ENCODE results near the gene DNAH8. TPM values are rescaled to one million over a fixed set of nuclear protein-coding genes. Genes with fewer than 3 reads are reported as not detected.

Gene DNAH8
- total RNA-seq, 1 donor from 2014 or later = 1.1 TPM

- no peaks in the 10 kb centered on the region for H3K79me2 ChIP-seq (ENCODE audit: low read depth)
- no peaks in the 10 kb centered on the region for H3K36me3 Mint-ChIP-seq
- H3K27me3 ChIP-seq = no peaks in the 10 kb centered on the region
- no peaks in the 10 kb centered on the region for H3F3A ChIP-seq (ENCODE audit: low read depth)
- no peaks in the 10 kb centered on the region for H3K4me1 ChIP-seq
- peaks cover 3% of the 10 kb centered on the region for H3K27me3 Mint-ChIP-seq (ENCODE audit: insufficient read depth, low read depth)
- H3K4me2 ChIP-seq = no peak overlapping the region
- no peak overlapping the region for H2AFZ ChIP-seq (replicated peaks)
- H3K4me3 Mint-ChIP-seq = no peak overlapping the region
- TF ChIP-seq CTCF (IDR thresholded peaks at IDR 0.05) = no peak
- TF ChIP-seq EZH2phosphoT487 (IDR thresholded peaks at IDR 0.05) = no peak
- TF ChIP-seq EZH2 (IDR thresholded peaks at IDR 0.05) = no peak
- no peaks in the 10 kb centered on the region for H3K9me3 ChIP-seq (ENCODE audit: low read depth)
- H3K27ac Mint-ChIP-seq = no peak overlapping the region
- H3K36me3 ChIP-seq = no peaks in the 10 kb centered on the region
- H4K20me1 ChIP-seq (ENCODE audit: low read depth) = no peaks in the 10 kb centered on the region
- no peak overlapping the region for H3K9ac ChIP-seq
- no peak overlapping the region for H3K4me3 ChIP-seq
- DNase-seq (ENCODE audit: low spot score) = no peak
- H3K4me1 Mint-ChIP-seq = no peaks in the 10 kb centered on the region
- no peak overlapping the region for H3K27ac ChIP-seq
- H3K9me3 Mint-ChIP-seq = no peaks in the 10 kb centered on the region
Observed at GRCh38 chr6:38933426-38933825, 218.3 kb downstream of the DNAH8 start.

DNA sequence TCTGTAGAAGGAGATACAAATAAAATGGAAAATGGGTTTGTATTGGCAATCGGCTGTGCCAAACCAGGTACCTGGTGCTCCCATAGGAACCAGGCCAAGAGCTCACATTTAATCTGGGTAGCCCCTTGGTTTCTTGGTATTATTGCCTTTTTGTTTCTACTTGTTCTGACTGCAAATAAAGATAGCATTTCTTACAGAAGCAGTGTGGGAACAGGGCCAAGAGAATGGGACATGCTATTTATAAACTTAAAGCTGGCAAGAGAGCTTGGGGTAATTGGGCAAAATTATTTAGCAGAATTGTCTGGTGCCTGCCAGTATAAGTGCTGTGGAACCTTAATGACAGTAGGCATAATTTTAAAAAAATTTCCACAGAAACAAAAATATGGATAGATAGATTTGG, 219.9 kb downstream of the DNAH8 start:
- no peak overlapping the region for H3K27ac ChIP-seq
- no peaks in the 10 kb centered on the region for H3K4me1 ChIP-seq
- H4K20me1 ChIP-seq (ENCODE audit: low read depth) = no peaks in the 10 kb centered on the region
- H3K4me3 ChIP-seq = no peak overlapping the region
- no peaks in the 10 kb centered on the region for H3K9me3 ChIP-seq (ENCODE audit: low read depth)
- H3K4me1 Mint-ChIP-seq = no peaks in the 10 kb centered on the region
- no peaks in the 10 kb centered on the region for H3K36me3 Mint-ChIP-seq
- no peak for DNase-seq (ENCODE audit: low spot score)
- no peak overlapping the region for H3K9ac ChIP-seq
- no peaks in the 10 kb centered on the region for H3K79me2 ChIP-seq (ENCODE audit: low read depth)
- H3K4me3 Mint-ChIP-seq = no peak overlapping the region
- no peak overlapping the region for H2AFZ ChIP-seq (replicated peaks)
- H3K4me2 ChIP-seq = no peak overlapping the region
- H3F3A ChIP-seq (ENCODE audit: low read depth) = no peaks in the 10 kb centered on the region
- H3K27me3 Mint-ChIP-seq (ENCODE audit: insufficient read depth, low read depth) = no peaks in the 10 kb centered on the region
- H3K36me3 ChIP-seq = no peaks in the 10 kb centered on the region
- H3K27ac Mint-ChIP-seq = no peak overlapping the region
- H3K27me3 ChIP-seq = no peaks in the 10 kb centered on the region
- TF ChIP-seq EZH2 (IDR thresholded peaks at IDR 0.05) (no peak), EZH2phosphoT487 (IDR thresholded peaks at IDR 0.05) (no peak), CTCF (IDR thresholded peaks at IDR 0.05) (no peak)
- no peaks in the 10 kb centered on the region for H3K9me3 Mint-ChIP-seq

- H3K27ac Mint-ChIP-seq = no peak overlapping the region
- H3K27me3 ChIP-seq = no peaks in the 10 kb centered on the region
- H3K36me3 ChIP-seq = no peaks in the 10 kb centered on the region
- TF ChIP-seq CTCF (IDR thresholded peaks at IDR 0.05) (no peak), EZH2phosphoT487 (IDR thresholded peaks at IDR 0.05) (no peak), EZH2 (IDR thresholded peaks at IDR 0.05) (no peak)
- peaks cover 3% of the 10 kb centered on the region for H3K4me1 Mint-ChIP-seq
- DNase-seq (ENCODE audit: low spot score) = no peak
- H3K9ac ChIP-seq = no peak overlapping the region
- H3K9me3 ChIP-seq (ENCODE audit: low read depth) = no peaks in the 10 kb centered on the region
- H3K4me3 ChIP-seq = no peak overlapping the region
- H3K9me3 Mint-ChIP-seq = no peaks in the 10 kb centered on the region
- no peak overlapping the region for H3K4me3 Mint-ChIP-seq
- no peaks in the 10 kb centered on the region for H4K20me1 ChIP-seq (ENCODE audit: low read depth)
- no peaks in the 10 kb centered on the region for H3F3A ChIP-seq (ENCODE audit: low read depth)
- no peak overlapping the region for H3K4me2 ChIP-seq
- peaks cover 2% of the 10 kb centered on the region for H3K27me3 Mint-ChIP-seq (ENCODE audit: insufficient read depth, low read depth)
- H2AFZ ChIP-seq (replicated peaks) = no peak overlapping the region
- no peaks in the 10 kb centered on the region for H3K36me3 Mint-ChIP-seq
- H3K4me1 ChIP-seq = no peaks in the 10 kb centered on the region
- no peak overlapping the region for H3K27ac ChIP-seq
- no peaks in the 10 kb centered on the region for H3K79me2 ChIP-seq (ENCODE audit: low read depth)
Observed at GRCh38 chr6:38937839-38938613, 222.9 kb downstream of the DNAH8 start.

Data from neural progenitor cell (in vitro differentiated cells).